ENCODE data around the gene THRAP3.
A peak's percentile ranks its signal among the peaks of the same experiment; 100 is the strongest.

Gene THRAP3

GRCh38 chr1:36307601-36308330, 83.5 kb downstream of the THRAP3 start:
- TF ChIP-seq CTCF (IDR thresholded peaks at IDR 0.05): no peak
- TF ChIP-seq ZFX (IDR thresholded peaks at IDR 0.05; ENCODE audit: borderline replicate concordance): no peak
- no peak overlapping the region for H3K27ac ChIP-seq

GRCh38 chr1:36309397-36309796, 85.2 kb downstream of the THRAP3 start:
- H3K27ac ChIP-seq: no peak overlapping the region
- TF ChIP-seq ZFX (IDR thresholded peaks at IDR 0.05; ENCODE audit: borderline replicate concordance): no peak

GRCh38 chr1:36320291-36320761, 96.1 kb downstream of the THRAP3 start:
- peak overlapping the region; percentile 82 for H3K27ac ChIP-seq
- TF ChIP-seq CTCF (IDR thresholded peaks at IDR 0.05) (no peak), ZFX (IDR thresholded peaks at IDR 0.05; ENCODE audit: borderline replicate concordance) (no peak)

- peak overlapping the region; percentile 82 for H3K27ac ChIP-seq
- TF ChIP-seq ZFX (IDR thresholded peaks at IDR 0.05; ENCODE audit: borderline replicate concordance): no peak
- no peak for TF ChIP-seq CTCF (IDR thresholded peaks at IDR 0.05)
Measured at GRCh38 chr1:36320767-36321118, 96.5 kb downstream of the THRAP3 start.

- no peak for TF ChIP-seq ZFX (IDR thresholded peaks at IDR 0.05; ENCODE audit: borderline replicate concordance)
- TF ChIP-seq CTCF (IDR thresholded peaks at IDR 0.05): no peak
- peak overlapping the region; percentile 82 for H3K27ac ChIP-seq
Measured at GRCh38 chr1:36321119-36321951, 97.1 kb downstream of the THRAP3 start.

GRCh38 chr1:36322041-36322785, 98.0 kb downstream of the THRAP3 start:
- TF ChIP-seq CTCF (IDR thresholded peaks at IDR 0.05) (no peak), ZFX (IDR thresholded peaks at IDR 0.05; ENCODE audit: borderline replicate concordance) (no peak)
- peak overlapping the region; percentile 82 for H3K27ac ChIP-seq

GRCh38 chr1:36322786-36323635, 98.8 kb downstream of the THRAP3 start:
- TF ChIP-seq CTCF (IDR thresholded peaks at IDR 0.05): no peak
- TF ChIP-seq ZFX (IDR thresholded peaks at IDR 0.05; ENCODE audit: borderline replicate concordance): no peak
- peak overlapping the region; percentile 82 for H3K27ac ChIP-seq

Data from 22Rv1 (cell line).